Hepatocyte (in vitro differentiated cells): ENCODE measurements around the gene GPR156. TPM values are rescaled to one million over a fixed set of nuclear protein-coding genes. Genes with fewer than 3 reads are reported as not detected.

ENCODE experiments used
- DNase-seq: peaks from one replicate; pipeline ENCODE4 v3.0.0-alpha.2; 2016; ENCODE audit warnings: low spot score
- H2AFZ ChIP-seq: fragments of 200-600 bp; sonication (generic); 2 replicates; pipeline ENCODE4 v1.6.0; 2016; ENCODE audit warnings: antibody characterized with exemption, mild to moderate bottlenecking
- H3K27ac ChIP-seq: fragments of 200-600 bp; sonication (generic); 2 replicates; pipeline ENCODE4 v1.5.1; 2016; ENCODE audit warnings: mild to moderate bottlenecking
- H3K27me3 ChIP-seq: fragments of 200-600 bp; sonication (generic); 2 replicates; pipeline ENCODE4 v1.6.1; 2016
- H3K36me3 ChIP-seq: fragments of 200-600 bp; sonication (generic); replicated peaks from 2 replicates; pipeline ENCODE4 v1.5.1; 2016; ENCODE audit warnings: low read depth; ENCODE audit not compliant: insufficient read depth
- H3K4me1 ChIP-seq: fragments of 200-600 bp; sonication (generic); 2 replicates; pipeline ENCODE4 v1.5.1; 2016; ENCODE audit warnings: mild to moderate bottlenecking, moderate library complexity; ENCODE audit not compliant: insufficient read depth
- H3K4me2 ChIP-seq: fragments of 200-600 bp; sonication (generic); 2 replicates; pipeline ENCODE4 v1.6.0; 2016
- H3K4me3 ChIP-seq: fragments of 200-600 bp; sonication (generic); 2 replicates; pipeline ENCODE4 v1.5.1; 2016; ENCODE audit warnings: mild to moderate bottlenecking
- H3K79me2 ChIP-seq: fragments of 200-600 bp; sonication (generic); 2 replicates; pipeline ENCODE4 v1.6.0; 2017; ENCODE audit warnings: mild to moderate bottlenecking
- H3K9me2 ChIP-seq: fragments of 200-600 bp; sonication (generic); replicated peaks from 2 replicates; pipeline ENCODE4 v1.6.0; 2017; ENCODE audit warnings: mild to moderate bottlenecking; ENCODE audit not compliant: insufficient read depth
- H3K9me3 ChIP-seq: fragments of 200-600 bp; sonication (generic); 2 replicates; pipeline ENCODE4 v1.5.1; 2016; ENCODE audit warnings: low read depth, mild to moderate bottlenecking
- H4K20me1 ChIP-seq: fragments of 200-600 bp; sonication (generic); 2 replicates; pipeline ENCODE4 v1.6.0; 2016; ENCODE audit warnings: mild to moderate bottlenecking; ENCODE audit not compliant: insufficient read depth, poor library complexity, severe bottlenecking
- EZH2 ChIP-seq: fragments of 200-600 bp; sonication (generic); IDR thresholded peaks from 2 replicates; pipeline ENCODE4 v1.6.1; 2016; ENCODE audit warnings: antibody characterized with exemption, mild to moderate bottlenecking, borderline replicate concordance
- EZH2phosphoT487 ChIP-seq: fragments of 200-600 bp; sonication (generic); IDR thresholded peaks from one replicate; pipeline ENCODE4 v1.6.1; 2018; ENCODE audit warnings: antibody characterized with exemption, mild to moderate bottlenecking, low read depth, moderate library complexity; ENCODE audit not compliant: unreplicated experiment, severe bottlenecking
- WGBS: methylation state at CpG from one replicate; pipeline ENCODE4 v1.1.6; 2016; ENCODE audit warnings: low lambda C conversion rate; ENCODE audit errors: missing lambda C conversion rate; 5-methylcytosine and 5-hydroxymethylcytosine counted together
- polyA plus RNA-seq: library from polyadenylated mRNA; unstranded; fragments of >200 nt; fragmentation: Nextera tagmentation; extraction: Ambion mirVana; gene quantifications from 2 replicates; pipeline ENCODE4 v1.2.1, GENCODE V29; 2016
- total RNA-seq: library from RNA; depleted of rRNA; stranded (reverse); fragments of >200 nt; gene quantifications from 2 replicates; pipeline ENCODE4 v1.2.3, GENCODE V29; 2014
- TF ChIP-seq, protein P1 (sequence below): fragments of 200-600 bp; sonication (generic); IDR thresholded peaks from 2 replicates; pipeline ENCODE4 v1.5.1; 2016; ENCODE audit warnings: antibody characterized with exemption, mild to moderate bottlenecking; ENCODE audit not compliant: poor library complexity

The GPR156 gene
- total and polyA plus RNA-seq, 2 experiments from 2014 or later = 0.27 to 0.80 TPM

DNA sequence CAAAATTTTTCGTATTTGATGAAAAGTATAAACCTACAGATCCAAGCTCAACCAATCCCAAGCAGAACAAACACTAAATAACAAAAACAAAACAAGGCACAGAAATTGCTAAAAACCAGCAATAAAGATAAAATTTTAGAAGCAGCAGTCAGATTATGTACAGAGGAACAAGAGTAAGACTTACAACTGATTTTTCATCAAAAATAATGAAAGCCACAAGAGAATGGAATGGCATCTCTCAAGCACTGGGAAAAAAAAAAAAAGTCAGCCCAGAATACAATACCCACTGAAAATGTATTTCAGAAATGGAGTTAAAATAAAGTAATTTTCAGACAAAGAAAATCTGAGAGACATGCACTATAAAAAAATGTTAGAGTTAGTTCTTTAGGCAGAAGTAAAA is 27.0 kb downstream of the GPR156 start:
- Histone ChIP-seq H3K9me2 (no peaks in the 10 kb centered on the region), H3K79me2 (no peaks in the 10 kb centered on the region), H3K27ac (no peak overlapping the region), H3K9me3 (peaks cover 4% of the 10 kb centered on the region), H3K4me1 (no peaks in the 10 kb centered on the region), H4K20me1 (no peaks in the 10 kb centered on the region), H3K4me2 (no peak overlapping the region), H3K27me3 (no peaks in the 10 kb centered on the region), H2AFZ (no peak overlapping the region), H3K4me3 (no peak overlapping the region), H3K36me3 (no peaks in the 10 kb centered on the region)
- WGBS = 85% methylated on average over 1 of the region's 1 CpG
- no peak for DNase-seq
- TF ChIP-seq EZH2 (no peak), EZH2phosphoT487 (no peak)
- TF ChIP-seq, protein P1, sequence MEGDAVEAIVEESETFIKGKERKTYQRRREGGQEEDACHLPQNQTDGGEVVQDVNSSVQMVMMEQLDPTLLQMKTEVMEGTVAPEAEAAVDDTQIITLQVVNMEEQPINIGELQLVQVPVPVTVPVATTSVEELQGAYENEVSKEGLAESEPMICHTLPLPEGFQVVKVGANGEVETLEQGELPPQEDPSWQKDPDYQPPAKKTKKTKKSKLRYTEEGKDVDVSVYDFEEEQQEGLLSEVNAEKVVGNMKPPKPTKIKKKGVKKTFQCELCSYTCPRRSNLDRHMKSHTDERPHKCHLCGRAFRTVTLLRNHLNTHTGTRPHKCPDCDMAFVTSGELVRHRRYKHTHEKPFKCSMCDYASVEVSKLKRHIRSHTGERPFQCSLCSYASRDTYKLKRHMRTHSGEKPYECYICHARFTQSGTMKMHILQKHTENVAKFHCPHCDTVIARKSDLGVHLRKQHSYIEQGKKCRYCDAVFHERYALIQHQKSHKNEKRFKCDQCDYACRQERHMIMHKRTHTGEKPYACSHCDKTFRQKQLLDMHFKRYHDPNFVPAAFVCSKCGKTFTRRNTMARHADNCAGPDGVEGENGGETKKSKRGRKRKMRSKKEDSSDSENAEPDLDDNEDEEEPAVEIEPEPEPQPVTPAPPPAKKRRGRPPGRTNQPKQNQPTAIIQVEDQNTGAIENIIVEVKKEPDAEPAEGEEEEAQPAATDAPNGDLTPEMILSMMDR = no peak

DNA sequence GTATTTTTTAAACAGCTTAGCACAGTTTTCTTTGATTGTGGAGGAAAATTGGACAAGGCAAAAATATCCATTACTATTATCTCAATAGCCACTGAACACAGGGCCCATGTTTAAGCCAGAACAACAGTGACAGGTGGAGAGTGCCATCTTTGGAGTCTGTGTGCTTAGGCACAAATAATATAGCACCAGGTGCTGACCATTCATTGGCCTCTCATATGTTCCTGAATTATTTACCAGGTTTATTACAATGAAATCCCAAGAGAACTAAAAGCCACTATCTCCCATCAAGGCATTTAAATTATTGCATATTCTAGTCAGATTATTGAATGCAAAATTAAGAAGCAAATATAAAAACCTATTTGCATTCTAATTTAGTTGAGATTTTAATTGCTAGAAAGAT is 39.6 kb downstream of the GPR156 start:
- H3K27me3 ChIP-seq = no peaks in the 10 kb centered on the region
- no peaks in the 10 kb centered on the region for H3K9me3 ChIP-seq
- no peak overlapping the region for H2AFZ ChIP-seq
- no peaks in the 10 kb centered on the region for H3K36me3 ChIP-seq
- no peaks in the 10 kb centered on the region for H3K79me2 ChIP-seq
- no peaks in the 10 kb centered on the region for H3K9me2 ChIP-seq
- H3K4me2 ChIP-seq = no peak overlapping the region
- DNase-seq = no peak
- no peaks in the 10 kb centered on the region for H3K4me1 ChIP-seq
- H3K4me3 ChIP-seq = no peak overlapping the region
- TF ChIP-seq, protein P1 = no peak
- no peak for TF ChIP-seq EZH2phosphoT487
- no peak for TF ChIP-seq EZH2
- no peak overlapping the region for H3K27ac ChIP-seq
- H4K20me1 ChIP-seq = no peaks in the 10 kb centered on the region

DNA sequence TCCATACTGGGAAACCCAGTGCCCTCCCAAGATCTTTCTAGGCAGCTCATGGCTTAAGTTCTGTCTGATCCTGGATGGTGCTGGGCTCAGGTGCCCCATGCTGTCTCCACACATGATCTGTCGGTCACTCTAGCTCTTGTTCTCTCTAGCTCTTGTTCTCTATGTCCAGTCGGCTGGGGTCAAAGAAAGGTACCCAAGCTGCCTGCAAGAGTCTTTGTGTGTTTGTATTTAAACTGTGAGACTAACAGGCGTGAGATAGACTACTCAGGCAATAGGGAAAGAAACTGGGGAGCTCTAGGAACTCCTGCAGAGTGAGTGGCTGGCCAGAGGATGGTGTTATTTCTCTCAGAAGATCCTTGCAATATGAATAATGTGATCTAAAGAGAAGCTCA is 40.2 kb downstream of the GPR156 start:
- Histone ChIP-seq H3K4me3 (no peak overlapping the region), H3K9me3 (no peaks in the 10 kb centered on the region), H3K4me1 (no peaks in the 10 kb centered on the region), H4K20me1 (no peaks in the 10 kb centered on the region), H3K9me2 (no peaks in the 10 kb centered on the region), H3K27me3 (no peaks in the 10 kb centered on the region), H3K79me2 (no peaks in the 10 kb centered on the region), H3K36me3 (no peaks in the 10 kb centered on the region), H3K27ac (no peak overlapping the region), H2AFZ (peak overlapping the region; percentile 6), H3K4me2 (no peak overlapping the region)
- peak; percentile 12 for DNase-seq
- TF ChIP-seq, protein P1 = peak; percentile 20
- no peak for TF ChIP-seq EZH2
- WGBS = 69% methylated on average over 3 of the region's 3 CpGs

DNA sequence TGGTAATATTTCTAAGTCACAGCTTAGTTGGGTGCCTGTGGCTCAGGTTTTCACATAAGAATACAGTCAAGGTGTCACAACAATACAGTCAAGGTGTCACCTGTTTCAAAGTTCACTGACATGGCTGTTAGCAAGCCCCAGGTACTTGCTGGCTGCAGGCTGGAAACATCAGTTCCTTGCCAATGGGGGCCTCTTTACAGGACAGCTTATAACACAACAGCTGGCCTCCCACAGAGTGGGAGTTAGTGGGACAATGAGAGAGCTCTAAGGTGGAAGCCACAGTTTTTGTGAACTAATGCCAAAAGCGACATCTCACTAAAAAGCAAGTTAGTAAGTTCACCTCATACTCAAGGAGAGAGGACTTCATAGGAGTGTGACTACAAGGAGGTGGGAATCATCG is 45.4 kb downstream of the GPR156 start:
- WGBS = 84% methylated on average over 2 of the region's 2 CpGs

More for the DNA sequence above, 45.4 kb downstream of the GPR156 start:
- no peaks in the 10 kb centered on the region for H3K4me1 ChIP-seq
- H3K79me2 ChIP-seq = no peaks in the 10 kb centered on the region
- no peaks in the 10 kb centered on the region for H4K20me1 ChIP-seq
- H2AFZ ChIP-seq = no peak overlapping the region
- no peak for DNase-seq
- no peaks in the 10 kb centered on the region for H3K9me3 ChIP-seq
- no peaks in the 10 kb centered on the region for H3K36me3 ChIP-seq
- no peaks in the 10 kb centered on the region for H3K9me2 ChIP-seq
- no peak overlapping the region for H3K4me2 ChIP-seq
- no peaks in the 10 kb centered on the region for H3K27me3 ChIP-seq
- H3K4me3 ChIP-seq = no peak overlapping the region
- no peak overlapping the region for H3K27ac ChIP-seq
- no peak for TF ChIP-seq EZH2
- TF ChIP-seq, protein P1 = no peak
- TF ChIP-seq EZH2phosphoT487 = no peak
